IMR-90 (cell line): ENCODE results near the gene MAP3K7CL. TPM values are rescaled to one million over a fixed set of nuclear protein-coding genes. Genes with fewer than 3 reads are reported as not detected.

Experiments
- ATAC-seq: fragments of 200-7000 bp; cut with Tn5 transposase; 2 replicates; pipeline ENCODE4 v1.9.1; 2020; ENCODE audit warnings: low read depth, mild to moderate bottlenecking, moderate library complexity
- BruUV-seq: library from RNA; stranded (reverse); fragments of 400-500 nt; replicated peaks from 2 replicates; lab custom pipeline; 2021; lab: Mats Ljungman, UMichigan
- CTCF ChIA-PET: fragments of 300-600 bp; formaldehyde crosslinking; extraction: SDS; loops from one replicate; lab custom pipeline; 2021; ENCODE audit warnings: antibody characterized with exemption; lab: Yijun Ruan, JAX
- POLR2A ChIA-PET: fragments of 300-600 bp; sonication (Branson Sonifier 250); formaldehyde crosslinking; loops from one replicate; lab custom pipeline; 2022; ENCODE audit warnings: antibody characterized with exemption; ENCODE audit not compliant: unreplicated experiment; lab: Charles Lee
- DNase-seq: peaks from one replicate; pipeline ENCODE4 v3.0.0; 2013
- H2AFZ ChIP-seq: replicated peaks from 2 replicates; pipeline ENCODE3; 2013; ENCODE audit warnings: low read length, mild to moderate bottlenecking; ENCODE audit not compliant: poor library complexity
- H2AK5ac ChIP-seq: 2 replicates; pipeline ENCODE4 v1.6.1; 2013; ENCODE audit warnings: low read depth, low read length, inconsistent platforms
- H2AK9ac ChIP-seq: replicated peaks from 2 replicates; pipeline ENCODE3; 2013; ENCODE audit warnings: mild to moderate bottlenecking, low read depth, low read length, moderate library complexity; ENCODE audit not compliant: poor library complexity
- H2BK120ac ChIP-seq: 2 replicates; pipeline ENCODE4 v1.6.1; 2013; ENCODE audit warnings: low read depth, low read length, inconsistent platforms
- H2BK15ac ChIP-seq: 3 replicates; pipeline ENCODE4 v1.6.1; 2013; ENCODE audit warnings: low read depth, low read length, inconsistent platforms
- H2BK20ac ChIP-seq: 2 replicates; pipeline ENCODE4 v1.6.1; 2013; ENCODE audit warnings: low read depth, mild to moderate bottlenecking, inconsistent platforms, low read length, moderate library complexity
- H2BK5ac ChIP-seq: 2 replicates; pipeline ENCODE4 v1.6.1; 2013; ENCODE audit warnings: mild to moderate bottlenecking, low read depth, low read length, inconsistent platforms; ENCODE audit not compliant: poor library complexity, severe bottlenecking
- H3K14ac ChIP-seq: replicated peaks from 2 replicates; pipeline ENCODE4 v1.6.1; 2013; ENCODE audit warnings: low read depth, low read length, inconsistent platforms
- H3K18ac ChIP-seq: 2 replicates; pipeline ENCODE4 v1.6.1; 2013; ENCODE audit warnings: low read depth, low read length, control low read depth
- H3K23ac ChIP-seq: 2 replicates; pipeline ENCODE4 v1.6.1; 2013; ENCODE audit warnings: low read depth, low read length, inconsistent platforms
- H3K27ac ChIP-seq: 2 replicates; pipeline ENCODE4 v1.5.1; 2013; ENCODE audit warnings: mild to moderate bottlenecking, control low read depth, low read length; ENCODE audit not compliant: insufficient read depth
- H3K27me3 ChIP-seq: 2 replicates; pipeline ENCODE4 v1.6.1; 2013; ENCODE audit warnings: low read length; ENCODE audit not compliant: control insufficient read depth, insufficient read depth
- H3K36me3 ChIP-seq: 2 replicates; pipeline ENCODE4 v1.6.1; 2013; ENCODE audit warnings: low read length, mixed read lengths; ENCODE audit not compliant: control insufficient read depth, insufficient read depth
- H3K4ac ChIP-seq: 2 replicates; pipeline ENCODE4 v1.6.1; 2013; ENCODE audit warnings: low read depth, low read length, inconsistent platforms
- H3K4me1 ChIP-seq: 2 replicates; pipeline ENCODE4 v1.6.1; 2013; ENCODE audit warnings: low read length, mixed read lengths; ENCODE audit not compliant: control insufficient read depth, insufficient read depth
- H3K4me2 ChIP-seq: 2 replicates; pipeline ENCODE4 v1.6.1; 2013; ENCODE audit warnings: low read depth, mild to moderate bottlenecking, control low read depth, low read length, moderate library complexity
- H3K4me3 ChIP-seq: 2 replicates; pipeline ENCODE4 v1.5.1; 2013; ENCODE audit warnings: low read depth, mild to moderate bottlenecking, control low read depth, low read length, moderate library complexity; ENCODE audit not compliant: insufficient read depth
- H3K56ac ChIP-seq: 2 replicates; pipeline ENCODE4 v1.6.1; 2013; ENCODE audit warnings: low read length, inconsistent platforms; ENCODE audit not compliant: insufficient read depth; ENCODE audit errors: extremely low read depth
- H3K79me1 ChIP-seq, 2 experiments: 2 replicates each; pipeline ENCODE4 v1.6.1; 2013; ENCODE audit warnings: low read length in 2 of 2, inconsistent platforms in 1 of 2, low read depth in 1 of 2
- H3K9ac ChIP-seq: 2 replicates; pipeline ENCODE4 v1.6.1; 2013; ENCODE audit warnings: low read depth, low read length, control low read depth
- H3K9me1 ChIP-seq: 2 replicates; pipeline ENCODE4 v1.6.1; 2013; ENCODE audit warnings: low read length, inconsistent platforms; ENCODE audit not compliant: insufficient read depth
- H3K9me3 ChIP-seq: 2 replicates; pipeline ENCODE4 v1.6.1; 2013; ENCODE audit warnings: low read length; ENCODE audit not compliant: control insufficient read depth, insufficient read depth
- H4K20me1 ChIP-seq: 2 replicates; pipeline ENCODE4 v1.6.1; 2013; ENCODE audit warnings: low read length, inconsistent platforms; ENCODE audit not compliant: insufficient read depth
- H4K5ac ChIP-seq: 2 replicates; pipeline ENCODE4 v1.6.1; 2013; ENCODE audit warnings: mild to moderate bottlenecking, low read depth, low read length, control low read depth
- H4K8ac ChIP-seq, 2 experiments: 2 replicates each; pipeline ENCODE4 v1.6.1; 2013; ENCODE audit warnings: low read depth in 2 of 2, low read length in 2 of 2, control low read depth in 1 of 2, inconsistent platforms in 1 of 2
- H4K91ac ChIP-seq: 2 replicates; pipeline ENCODE4 v1.6.1; 2013; ENCODE audit warnings: low read depth, low read length, inconsistent platforms; ENCODE audit not compliant: insufficient read depth
- BHLHE40 ChIP-seq: fragments of 150-350 bp; IDR thresholded peaks from 2 replicates; pipeline ENCODE4 v1.6.1; 2016; ENCODE audit warnings: mild to moderate bottlenecking, low read depth, low read length
- CEBPB ChIP-seq: IDR thresholded peaks from 2 replicates; pipeline ENCODE4 v1.6.1; 2012; ENCODE audit warnings: low read depth, low read length, improper control_type of control experiment
- CHD1 ChIP-seq: IDR thresholded peaks from 2 replicates; pipeline ENCODE4 v1.6.1; 2012; ENCODE audit warnings: low read depth, low read length, improper control_type of control experiment
- ELK1 ChIP-seq: fragments of 150-350 bp; IDR thresholded peaks from 2 replicates; pipeline ENCODE4 v1.6.1; 2016; ENCODE audit warnings: low read depth, mild to moderate bottlenecking, low read length, moderate library complexity, borderline replicate concordance
- FOS ChIP-seq: fragments of 150-350 bp; IDR thresholded peaks from 2 replicates; pipeline ENCODE4 v1.6.1; 2016; ENCODE audit warnings: low read depth, low read length
- MAZ ChIP-seq: IDR thresholded peaks from 2 replicates; pipeline ENCODE4 v1.6.1; 2012; ENCODE audit warnings: low read depth, mild to moderate bottlenecking, low read length, improper control_type of control experiment, moderate library complexity, borderline replicate concordance
- MXI1 ChIP-seq: IDR thresholded peaks from 2 replicates; pipeline ENCODE4 v1.6.1; 2012; ENCODE audit warnings: low read depth, mild to moderate bottlenecking, low read length, moderate library complexity, borderline replicate concordance
- NFE2L2 ChIP-seq: fragments of 150-350 bp; IDR thresholded peaks from 2 replicates; pipeline ENCODE4 v1.6.1; 2016; ENCODE audit warnings: low read depth, mild to moderate bottlenecking, low read length
- POLR2A ChIP-seq: IDR thresholded peaks from 2 replicates; pipeline ENCODE4 v1.6.1; 2012; ENCODE audit warnings: mild to moderate bottlenecking, low read depth, low read length
- RCOR1 ChIP-seq: IDR thresholded peaks from 2 replicates; pipeline ENCODE4 v1.6.1; 2012; ENCODE audit warnings: mild to moderate bottlenecking, low read length, improper control_type of control experiment; ENCODE audit not compliant: insufficient replicate concordance
- RFX5 ChIP-seq: IDR thresholded peaks from 2 replicates; pipeline ENCODE4 v1.8.0; 2012; ENCODE audit warnings: low read depth, mild to moderate bottlenecking, low read length, moderate library complexity
- WGBS, 2 experiments: methylation state at CpG; one replicate each; pipeline versions ENCODE4 v1.1.5 to v1.1.7; 2013; ENCODE audit warnings: missing lambda C conversion rate in 2 of 2; ENCODE audit not compliant: insufficient read length in 1 of 2; ENCODE audit errors: extremely low coverage in 2 of 2; 5-methylcytosine and 5-hydroxymethylcytosine counted together
- dilution Hi-C: fragments of 300-500 bp; cut with HindIII; formaldehyde crosslinking; loops from one replicate; pipeline ENCODE4 v1.14.3; 2018; ENCODE audit warnings: low sequenced_read_pairs; ENCODE audit not compliant: unreplicated experiment
- in situ Hi-C: fragments of 300-500 bp; cut with MboI; formaldehyde crosslinking; loops from 3 replicates; pipeline ENCODE4 v1.14.3; 2019; ENCODE audit warnings: low sequenced_read_pairs, inconsistent platforms, mixed read lengths
- intact Hi-C: fragments of 100-400 bp; cut with micrococcal nuclease; formaldehyde crosslinking; loops from 2 replicates; pipeline ENCODE4 v1.10.0; 2022
- polyA plus RNA-seq, 3 experiments: library from polyadenylated mRNA; depleted of rRNA; stranded (reverse); fragments of >200 nt; gene quantifications; 2 replicates each; pipeline ENCODE4 v1.2.3, GENCODE V29; 2012; ENCODE audit warnings: low replicate concordance in 1 of 3
- total RNA-seq: library from RNA; depleted of rRNA; stranded (reverse); fragments of >200 nt; gene quantifications from 2 replicates; pipeline ENCODE4 v1.2.3, GENCODE V29; 2012
- TF ChIP-seq, protein P1 (sequence below): conservative IDR thresholded peaks from 2 replicates; pipeline ENCODE4 v1.5.1; 2012; ENCODE audit warnings: mild to moderate bottlenecking, low read depth, low read length, improper control_type of control experiment
- TF ChIP-seq, protein P2 (sequence below): fragments of 150-350 bp; IDR thresholded peaks from 2 replicates; pipeline ENCODE4 v1.6.1; 2017; ENCODE audit warnings: mild to moderate bottlenecking, antibody characterized with exemption, low read length, low read depth

The MAP3K7CL gene
- total and polyA plus RNA-seq, 2 of the 4 experiments (the other 2 are of a cell fraction) = 21.0 to 22.3 TPM

DNA sequence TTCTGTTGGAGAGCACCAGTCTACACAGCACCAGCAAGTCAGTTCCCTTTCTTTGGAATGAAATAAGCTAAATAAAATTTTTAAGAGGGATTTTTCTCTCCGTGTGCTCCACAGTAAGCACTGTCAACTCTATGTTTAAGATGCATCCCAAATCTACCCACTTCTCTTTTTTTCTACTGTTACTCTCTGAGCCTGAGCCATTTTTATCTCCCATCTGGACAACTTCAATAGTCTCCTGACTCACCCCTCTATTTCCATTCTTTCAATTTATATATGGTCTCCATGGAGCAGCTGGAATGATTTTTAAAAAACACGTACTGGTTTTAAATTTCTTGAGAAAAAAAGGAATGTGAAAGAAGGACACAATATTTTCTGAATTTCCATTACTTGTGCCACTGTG, 32.3 kb upstream of the MAP3K7CL start:
- ATAC-seq (no peak), DNase-seq (peak; percentile 23)
- no peaks in the 10 kb centered on the region for H3K9me1 ChIP-seq
- ChIA-PET POLR2A (no interaction called here), CTCF (interaction anchor here (0.7 to 1.4 kb wide), 2 partner anchors 17 to 33 kb away, joined by 3 read pairs; no protein-coding TSS in a partner anchor)
- H3K27ac ChIP-seq = no peak overlapping the region
- no peak overlapping the region for H3K4me2 ChIP-seq
- no peak overlapping the region for H3K14ac ChIP-seq
- no peak overlapping the region for H3K23ac ChIP-seq
- no peak overlapping the region for H2BK15ac ChIP-seq
- no peaks in the 10 kb centered on the region for H4K20me1 ChIP-seq
- H4K8ac ChIP-seq = no peak overlapping the region
- no peak overlapping the region for H2AK5ac ChIP-seq
- H3K4ac ChIP-seq = no peak overlapping the region
- H2AK9ac ChIP-seq = no peak overlapping the region
- BruUV-seq = no TSS peak
- intact Hi-C loops (no loop called here), dilution Hi-C loops (no loop called here), in situ Hi-C loops (loop anchor here (25.0 kb wide), 1 partner anchor 1989 kb away; no protein-coding TSS in a partner anchor)
- no peak overlapping the region for H2BK5ac ChIP-seq
- H3K36me3 ChIP-seq = no peaks in the 10 kb centered on the region
- no peak overlapping the region for H4K91ac ChIP-seq
- no peaks in the 10 kb centered on the region for H3K27me3 ChIP-seq
- no peaks in the 10 kb centered on the region for H3K9me3 ChIP-seq
- no peak overlapping the region for H3K56ac ChIP-seq
- H2AFZ ChIP-seq = no peak overlapping the region
- no peak overlapping the region for H4K5ac ChIP-seq
- H3K4me1 ChIP-seq = peaks cover 4% of the 10 kb centered on the region; the same call in 1 of the 2 replicates
- H3K79me1 ChIP-seq = no peaks in the 10 kb centered on the region
- H3K18ac ChIP-seq = no peak overlapping the region; the same call in 1 of the 2 replicates
- no peak overlapping the region for H3K4me3 ChIP-seq
- WGBS, 2 experiments = no CpG with 5 or more reads among the region's 2 CpGs
- H3K9ac ChIP-seq = no peak overlapping the region
- TF ChIP-seq MAZ (no peak), RFX5 (no peak), CEBPB (no peak), ELK1 (no peak), POLR2A (no peak), RCOR1 (no peak), FOS (no peak), MXI1 (no peak), CHD1 (no peak), NFE2L2 (no peak), BHLHE40 (no peak)
- TF ChIP-seq, protein P1, sequence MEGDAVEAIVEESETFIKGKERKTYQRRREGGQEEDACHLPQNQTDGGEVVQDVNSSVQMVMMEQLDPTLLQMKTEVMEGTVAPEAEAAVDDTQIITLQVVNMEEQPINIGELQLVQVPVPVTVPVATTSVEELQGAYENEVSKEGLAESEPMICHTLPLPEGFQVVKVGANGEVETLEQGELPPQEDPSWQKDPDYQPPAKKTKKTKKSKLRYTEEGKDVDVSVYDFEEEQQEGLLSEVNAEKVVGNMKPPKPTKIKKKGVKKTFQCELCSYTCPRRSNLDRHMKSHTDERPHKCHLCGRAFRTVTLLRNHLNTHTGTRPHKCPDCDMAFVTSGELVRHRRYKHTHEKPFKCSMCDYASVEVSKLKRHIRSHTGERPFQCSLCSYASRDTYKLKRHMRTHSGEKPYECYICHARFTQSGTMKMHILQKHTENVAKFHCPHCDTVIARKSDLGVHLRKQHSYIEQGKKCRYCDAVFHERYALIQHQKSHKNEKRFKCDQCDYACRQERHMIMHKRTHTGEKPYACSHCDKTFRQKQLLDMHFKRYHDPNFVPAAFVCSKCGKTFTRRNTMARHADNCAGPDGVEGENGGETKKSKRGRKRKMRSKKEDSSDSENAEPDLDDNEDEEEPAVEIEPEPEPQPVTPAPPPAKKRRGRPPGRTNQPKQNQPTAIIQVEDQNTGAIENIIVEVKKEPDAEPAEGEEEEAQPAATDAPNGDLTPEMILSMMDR = no peak
- TF ChIP-seq, protein P2, sequence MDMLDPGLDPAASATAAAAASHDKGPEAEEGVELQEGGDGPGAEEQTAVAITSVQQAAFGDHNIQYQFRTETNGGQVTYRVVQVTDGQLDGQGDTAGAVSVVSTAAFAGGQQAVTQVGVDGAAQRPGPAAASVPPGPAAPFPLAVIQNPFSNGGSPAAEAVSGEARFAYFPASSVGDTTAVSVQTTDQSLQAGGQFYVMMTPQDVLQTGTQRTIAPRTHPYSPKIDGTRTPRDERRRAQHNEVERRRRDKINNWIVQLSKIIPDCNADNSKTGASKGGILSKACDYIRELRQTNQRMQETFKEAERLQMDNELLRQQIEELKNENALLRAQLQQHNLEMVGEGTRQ = no peak
- H2BK20ac ChIP-seq = no peak overlapping the region
- no peak overlapping the region; the same call in 1 of the 2 replicates for H2BK120ac ChIP-seq
